Mammary epithelial cell (primary cell): ENCODE results near the gene PGBD2.
"Not testable (repeated sequence)": the region's sequence is repeated elsewhere in the genome, so short reads cannot be mapped to it uniquely, and the experiment has no call there.

Experiments
- CTCF ChIP-seq, 2 donors: IDR thresholded peaks in 1 of 2; conservative IDR thresholded peaks in 1 of 2; 2 replicates each; pipeline ENCODE4 v1.5.1; 2011 to 2012; ENCODE audit warnings: inconsistent platforms in 2 of 2, low read length in 2 of 2, mild to moderate bottlenecking in 2 of 2, control low read depth in 1 of 2, low read depth in 1 of 2; ENCODE audit not compliant: insufficient read depth in 1 of 2; ENCODE audit errors: extremely low read depth in 1 of 2
- EZH2 ChIP-seq: IDR thresholded peaks from 2 replicates; pipeline ENCODE4 v1.6.1; 2012; ENCODE audit warnings: low read length, inconsistent platforms, borderline replicate concordance

- TF ChIP-seq CTCF (conservative IDR thresholded peaks at IDR 0.05 in 1 of 2, IDR thresholded peaks at IDR 0.05 in 1 of 2; ENCODE audit: extremely low read depth in 1 of 2, insufficient read depth in 1 of 2, low read depth in 1 of 2, low read length in 2 of 2); EZH2: not testable (repeated sequence)
Observed at GRCh38 chr1:248944134-248944999, 38.3 kb downstream of the PGBD2 start.
